H9 (cell line): Measurements from ENCODE around the gene MRPS6. TPM values are rescaled to one million over a fixed set of nuclear protein-coding genes. Genes with fewer than 3 reads are reported as not detected.

Experiments
- DNase-seq: peaks from one replicate; pipeline ENCODE4 v3.0.0-alpha.2; 2017
- H2AFZ ChIP-seq: one replicate; pipeline ENCODE4 v1.6.1; 2013; ENCODE audit warnings: mild to moderate bottlenecking, low read length, control low read depth, moderate library complexity
- H2AK5ac ChIP-seq: 2 replicates; pipeline ENCODE4 v1.6.1; 2013; ENCODE audit warnings: low read length, control low read depth, mixed read lengths; ENCODE audit not compliant: insufficient read length
- H2BK120ac ChIP-seq: one replicate; pipeline ENCODE4 v1.6.1; 2013; ENCODE audit warnings: low read depth, mild to moderate bottlenecking, low read length, control low read depth, inconsistent platforms; ENCODE audit not compliant: poor library complexity, severe bottlenecking
- H2BK12ac ChIP-seq: 2 replicates; pipeline ENCODE4 v1.6.1; 2013; ENCODE audit warnings: low read length, control low read depth, mixed read lengths, low read depth; ENCODE audit not compliant: insufficient read length
- H2BK15ac ChIP-seq: 2 replicates; pipeline ENCODE4 v1.6.1; 2013; ENCODE audit warnings: low read depth, low read length, control low read depth
- H2BK20ac ChIP-seq: one replicate; pipeline ENCODE4 v1.6.1; 2013; ENCODE audit warnings: low read depth, mild to moderate bottlenecking, low read length, control low read depth, inconsistent platforms; ENCODE audit not compliant: poor library complexity, severe bottlenecking
- H2BK5ac ChIP-seq: 2 replicates; pipeline ENCODE4 v1.6.1; 2013; ENCODE audit warnings: low read length, control low read depth, mixed read lengths; ENCODE audit not compliant: insufficient read length
- H3K14ac ChIP-seq: 2 replicates; pipeline ENCODE4 v1.6.1; 2013; ENCODE audit warnings: low read length, control low read depth; ENCODE audit not compliant: insufficient read depth
- H3K18ac ChIP-seq: 2 replicates; pipeline ENCODE4 v1.6.1; 2013; ENCODE audit warnings: low read depth, mild to moderate bottlenecking, mixed read lengths, low read length, control low read depth; ENCODE audit not compliant: insufficient read length
- H3K23ac ChIP-seq: 2 replicates; pipeline ENCODE4 v1.6.1; 2013; ENCODE audit warnings: low read length, control low read depth, mixed read lengths, low read depth; ENCODE audit not compliant: insufficient read length
- H3K23me2 ChIP-seq: 2 replicates; pipeline ENCODE4 v1.6.1; 2013; ENCODE audit warnings: low read depth, mild to moderate bottlenecking, mixed read lengths, low read length, control low read depth; ENCODE audit not compliant: insufficient read length, poor library complexity, severe bottlenecking
- H3K27ac ChIP-seq: 2 replicates; pipeline ENCODE4 v1.5.1; 2013; ENCODE audit warnings: low read length, control low read depth, mixed read lengths, low read depth; ENCODE audit not compliant: insufficient read length
- H3K27me3 ChIP-seq: 2 replicates; pipeline ENCODE4 v1.6.1; 2013; ENCODE audit warnings: low read length, control low read depth, inconsistent platforms; ENCODE audit not compliant: insufficient read depth
- H3K4ac ChIP-seq: 2 replicates; pipeline ENCODE4 v1.6.1; 2013; ENCODE audit warnings: low read depth, mild to moderate bottlenecking, control low read depth, inconsistent platforms, low read length, moderate library complexity
- H3K4me1 ChIP-seq: 2 replicates; pipeline ENCODE4 v1.6.1; 2013; ENCODE audit warnings: low read length, control low read depth, inconsistent platforms; ENCODE audit not compliant: insufficient read depth
- H3K4me2 ChIP-seq: 2 replicates; pipeline ENCODE4 v1.6.1; 2013; ENCODE audit warnings: low read length, control low read depth, mixed read lengths; ENCODE audit not compliant: insufficient read length, insufficient read depth
- H3K56ac ChIP-seq: 2 replicates; pipeline ENCODE4 v1.6.1; 2013; ENCODE audit warnings: low read depth, mild to moderate bottlenecking, mixed read lengths, low read length, control low read depth; ENCODE audit not compliant: insufficient read length
- H3K79me1 ChIP-seq: 2 replicates; pipeline ENCODE4 v1.6.1; 2013; ENCODE audit warnings: low read depth, mild to moderate bottlenecking, moderate library complexity, low read length, control low read depth, inconsistent platforms; ENCODE audit not compliant: insufficient read depth, poor library complexity, severe bottlenecking
- H3K79me2 ChIP-seq: 2 replicates; pipeline ENCODE4 v1.6.1; 2013; ENCODE audit warnings: low read length, control low read depth, inconsistent platforms; ENCODE audit not compliant: insufficient read depth
- H3K9ac ChIP-seq: 2 replicates; pipeline ENCODE4 v1.6.1; 2013; ENCODE audit warnings: low read length, control low read depth, mixed read lengths; ENCODE audit not compliant: insufficient read length; ENCODE audit errors: extremely low read depth
- H3K9me3 ChIP-seq: one replicate; pipeline ENCODE4 v1.6.1; 2013; ENCODE audit warnings: low read depth, low read length, inconsistent platforms; ENCODE audit not compliant: control insufficient read depth
- H3T11ph ChIP-seq: one replicate; pipeline ENCODE4 v1.6.1; 2013; ENCODE audit warnings: mild to moderate bottlenecking, low read length, control low read depth, inconsistent platforms
- H4K20me1 ChIP-seq: one replicate; pipeline ENCODE4 v1.6.1; 2013; ENCODE audit not compliant: control insufficient read depth, insufficient read length, insufficient read depth
- H4K5ac ChIP-seq: 2 replicates; pipeline ENCODE4 v1.6.1; 2013; ENCODE audit warnings: low read depth, mild to moderate bottlenecking, mixed read lengths, low read length, control low read depth; ENCODE audit not compliant: insufficient read length
- H4K8ac ChIP-seq: replicated peaks from 2 replicates; pipeline ENCODE4 v1.6.1; 2013; ENCODE audit warnings: low read length, control low read depth, mixed read lengths, low read depth; ENCODE audit not compliant: insufficient read length
- H4K91ac ChIP-seq: 2 replicates; pipeline ENCODE4 v1.6.1; 2013; ENCODE audit warnings: low read depth, mild to moderate bottlenecking, moderate library complexity, mixed read lengths, low read length, control low read depth; ENCODE audit not compliant: insufficient read length
- H3K27ac Mint-ChIP-seq, 3 experiments: 2 replicates in 2 of 3; 3 replicates in 1 of 3; pipeline ENCODE4 v1.8.0; 2020 to 2021; ENCODE audit warnings: mixed read lengths in 3 of 3, mild to moderate bottlenecking in 1 of 3, moderate library complexity in 1 of 3
- H3K27me3 Mint-ChIP-seq: 2 replicates; pipeline ENCODE4 v1.8.0; 2021; ENCODE audit warnings: low read depth, mild to moderate bottlenecking, moderate library complexity, mixed read lengths
- H3K36me3 Mint-ChIP-seq, 3 experiments: 2 replicates in 2 of 3; 3 replicates in 1 of 3; pipeline ENCODE4 v1.8.0; 2020 to 2021; ENCODE audit warnings: low read depth in 3 of 3, mixed read lengths in 3 of 3; ENCODE audit not compliant: insufficient read depth in 1 of 3
- H3K4me1 Mint-ChIP-seq, 2 experiments: 2 replicates each; pipeline ENCODE4 v1.8.0; 2020; ENCODE audit warnings: mixed read lengths in 2 of 2
- H3K4me3 Mint-ChIP-seq, 2 experiments: 2 replicates in 1 of 2; 3 replicates in 1 of 2; pipeline ENCODE4 v1.8.0; 2020 to 2021; ENCODE audit warnings: mild to moderate bottlenecking in 2 of 2, mixed read lengths in 2 of 2, moderate library complexity in 1 of 2
- H3K9me3 Mint-ChIP-seq, 2 experiments: 2 replicates in 1 of 2; 3 replicates in 1 of 2; pipeline ENCODE4 v1.8.0; 2020; ENCODE audit warnings: mild to moderate bottlenecking in 2 of 2, mixed read lengths in 2 of 2, moderate library complexity in 1 of 2
- CTCF ChIP-seq: fragments of 200-600 bp; sonication (generic); conservative IDR thresholded peaks from 3 replicates; pipeline ENCODE4 v1.8.0; 2021; ENCODE audit warnings: antibody characterized with exemption, mild to moderate bottlenecking
- WGBS: extraction: QIAGEN DNeasy Blood & Tissue Kit; methylation state at CpG from one replicate; pipeline ENCODE4 v1.1.7; 2013; ENCODE audit warnings: missing lambda C conversion rate, low lambda C conversion rate, mixed read lengths; ENCODE audit not compliant: insufficient read length; ENCODE audit errors: extremely low coverage; 5-methylcytosine and 5-hydroxymethylcytosine counted together
- total RNA-seq: library from RNA; stranded (reverse); gene quantifications from 2 replicates; pipeline ENCODE4 v1.2.1, GENCODE V29; 2021

Gene MRPS6
- total RNA-seq, 1 experiment from 2014 or later = 83.2 TPM

- H3K27me3 ChIP-seq = no peaks in the 10 kb centered on the region
- H3K4me2 ChIP-seq = peak overlapping the region; percentile 49
- Mint-ChIP-seq H3K9me3 (peaks cover 0 to 2% of the 10 kb centered on the region in 2 experiments; a peak in 2 of 5 replicates), H3K27ac (peak overlapping the region; percentile 12 to 97 (median 92)), H3K36me3 (peaks cover 38 to 43% (median 38%) of the 10 kb centered on the region in 3 experiments), H3K27me3 (no peaks in the 10 kb centered on the region), H3K4me1 (peaks cover 60 to 71% of the 10 kb centered on the region in 2 experiments), H3K4me3 (peak overlapping the region; percentile 4 to 62; a peak in 3 of 5 replicates)
- no peak overlapping the region for H3K9ac ChIP-seq
- peak overlapping the region; percentile 24 for H2BK12ac ChIP-seq
- H3K14ac ChIP-seq = peak overlapping the region; percentile 41; the same call in 1 of the 2 replicates
- H2AK5ac ChIP-seq = no peak overlapping the region
- peaks cover 29% of the 10 kb centered on the region for H3K4me1 ChIP-seq
- H2BK120ac ChIP-seq = no peak overlapping the region
- H3K23me2 ChIP-seq = no peaks in the 10 kb centered on the region
- H4K5ac ChIP-seq = no peak overlapping the region
- H2BK5ac ChIP-seq = no peak overlapping the region
- peaks cover 8% of the 10 kb centered on the region for H3K79me1 ChIP-seq
- no peak overlapping the region for H2AFZ ChIP-seq
- no peak for TF ChIP-seq CTCF
- H3K27ac ChIP-seq = peak overlapping the region; percentile 38
- no peak overlapping the region for H4K91ac ChIP-seq
- no peak overlapping the region for H3K18ac ChIP-seq
- no peak overlapping the region for H2BK15ac ChIP-seq
- no peak overlapping the region for H3T11ph ChIP-seq
- no peak overlapping the region for H4K8ac ChIP-seq
- H3K56ac ChIP-seq = no peak overlapping the region
- H4K20me1 ChIP-seq = no peaks in the 10 kb centered on the region
- H3K79me2 ChIP-seq = peaks cover 10% of the 10 kb centered on the region; the same call in 1 of the 2 replicates
- no CpG with 5 or more reads among the region's 5 CpGs for WGBS
- H3K4ac ChIP-seq = no peak overlapping the region
- H2BK20ac ChIP-seq = no peak overlapping the region
- H3K9me3 ChIP-seq = no peaks in the 10 kb centered on the region
- H3K23ac ChIP-seq = no peak overlapping the region
- peak; percentile 68 for DNase-seq
Measured at GRCh38 chr21:34129901-34130715, 56.7 kb downstream of the MRPS6 start.
